OCI-LY1 (cell line): Measurements from ENCODE around the gene TRPM3.

Experiments
- H2AFZ ChIP-seq: fragments of 200-600 bp; sonication (generic), shearing (Covaris generic); 2 replicates; pipeline ENCODE4 v1.6.0; 2014; ENCODE audit warnings: antibody characterized with exemption, mild to moderate bottlenecking, low read length
- H3F3A ChIP-seq: fragments of 200-600 bp; sonication (generic), shearing (Covaris generic); 2 replicates; pipeline ENCODE4 v1.6.0; 2014; ENCODE audit warnings: mild to moderate bottlenecking, antibody characterized with exemption, low read length, moderate library complexity; ENCODE audit not compliant: insufficient read depth
- H3K27ac ChIP-seq: fragments of 200-600 bp; sonication (generic); 2 replicates; pipeline ENCODE4 v1.5.1; 2014; ENCODE audit warnings: low read length, mixed run types, mild to moderate bottlenecking, low read depth; ENCODE audit not compliant: poor library complexity, severe bottlenecking
- H3K27me3 ChIP-seq: fragments of 200-600 bp; sonication (generic); 2 replicates; pipeline ENCODE4 v1.6.0; 2014; ENCODE audit warnings: antibody characterized with exemption, mild to moderate bottlenecking, low read length, moderate library complexity; ENCODE audit not compliant: insufficient read depth
- H3K36me3 ChIP-seq: fragments of 200-600 bp; sonication (generic); 2 replicates; pipeline ENCODE4 v1.6.1; 2014; ENCODE audit warnings: mild to moderate bottlenecking, antibody characterized with exemption, low read length, moderate library complexity, mixed read lengths; ENCODE audit not compliant: insufficient read depth
- H3K4me1 ChIP-seq: fragments of 200-600 bp; sonication (generic); 2 replicates; pipeline ENCODE4 v1.5.1; 2014; ENCODE audit warnings: mild to moderate bottlenecking, low read length, moderate library complexity; ENCODE audit not compliant: insufficient read depth, severe bottlenecking
- H3K4me2 ChIP-seq: fragments of 200-600 bp; sonication (generic), shearing (Covaris generic); 2 replicates; pipeline ENCODE4 v1.6.1; 2014; ENCODE audit warnings: low read length
- H3K4me3 ChIP-seq: fragments of 200-600 bp; sonication (generic); 2 replicates; pipeline ENCODE4 v1.5.1; 2014; ENCODE audit warnings: low read length, low read depth, mild to moderate bottlenecking, mixed read lengths; ENCODE audit not compliant: poor library complexity, severe bottlenecking
- H3K79me2 ChIP-seq: fragments of 200-600 bp; shearing (Covaris generic); 2 replicates; pipeline ENCODE4 v1.6.1; 2016; ENCODE audit warnings: mixed run types, low read length, mixed read lengths; ENCODE audit not compliant: insufficient read depth
- H3K9ac ChIP-seq: fragments of 200-600 bp; sonication (generic), shearing (Covaris generic); 2 replicates; pipeline ENCODE4 v1.6.1; 2014; ENCODE audit warnings: mild to moderate bottlenecking, low read length, mixed read lengths
- H3K9me2 ChIP-seq: fragments of 200-600 bp; sonication (generic), shearing (Covaris generic); 2 replicates; pipeline ENCODE4 v1.6.1; 2014; ENCODE audit warnings: low read depth, mild to moderate bottlenecking, low read length, mixed read lengths
- H3K9me3 ChIP-seq: fragments of 200-600 bp; shearing (Covaris generic); 2 replicates; pipeline ENCODE4 v1.6.1; 2014; ENCODE audit warnings: low read length, mixed read lengths
- H4K20me1 ChIP-seq: fragments of 200-600 bp; sonication (generic), shearing (Covaris generic); 2 replicates; pipeline ENCODE4 v1.6.0; 2016; ENCODE audit warnings: mild to moderate bottlenecking, low read length; ENCODE audit not compliant: insufficient read depth
- CTCF ChIP-seq: fragments of 200-600 bp; sonication (generic), shearing (Covaris generic); IDR thresholded peaks from 2 replicates; pipeline ENCODE4 v1.5.1; 2017; ENCODE audit warnings: mild to moderate bottlenecking, antibody characterized with exemption, low read length, moderate library complexity, mixed read lengths
- EZH2 ChIP-seq: fragments of 200-600 bp; sonication (generic), shearing (Covaris generic); IDR thresholded peaks from 2 replicates; pipeline ENCODE4 v1.8.0; 2017; ENCODE audit warnings: borderline replicate concordance, mixed run types, mild to moderate bottlenecking, antibody characterized with exemption, low read length, moderate library complexity, mixed read lengths

TRPM3 gene

GRCh38 chr9:70901746-70902145 is 219.7 kb downstream of the TRPM3 start:
- H2AFZ ChIP-seq = no peak overlapping the region
- TF ChIP-seq CTCF (no peak), EZH2 (no peak)

DNA sequence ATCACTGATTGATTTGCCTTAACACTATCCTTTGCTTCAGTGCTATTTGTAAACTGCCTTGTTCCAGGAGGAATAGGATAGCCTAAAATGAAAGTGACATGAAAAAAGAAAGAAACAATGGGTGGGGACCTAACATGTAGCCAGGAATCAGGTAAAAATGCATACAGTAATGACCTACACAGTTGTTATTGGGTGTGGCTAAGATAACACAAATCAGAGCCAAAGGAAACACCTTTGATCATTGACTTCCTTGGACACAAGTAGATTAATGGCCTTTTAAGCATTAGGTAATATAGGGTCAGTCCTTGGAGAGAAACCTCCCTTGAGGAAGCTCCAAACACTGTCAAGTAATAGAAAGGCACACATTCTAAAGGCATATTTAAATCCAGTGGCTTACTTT is 220.4 kb downstream of the TRPM3 start:
- no peak overlapping the region for H3K9ac ChIP-seq
- no peak overlapping the region for H3K27ac ChIP-seq
- H3K4me3 ChIP-seq = no peak overlapping the region
- H3K9me3 ChIP-seq = no peaks in the 10 kb centered on the region
- H3K79me2 ChIP-seq = no peaks in the 10 kb centered on the region
- no peak overlapping the region for H2AFZ ChIP-seq
- no peaks in the 10 kb centered on the region for H3K27me3 ChIP-seq
- H3K9me2 ChIP-seq = no peaks in the 10 kb centered on the region
- H3K36me3 ChIP-seq = no peaks in the 10 kb centered on the region
- H3K4me1 ChIP-seq = no peaks in the 10 kb centered on the region
- H4K20me1 ChIP-seq = no peaks in the 10 kb centered on the region
- H3K4me2 ChIP-seq = no peak overlapping the region
- no peaks in the 10 kb centered on the region for H3F3A ChIP-seq
- TF ChIP-seq CTCF (no peak), EZH2 (no peak)

More at GRCh38 chr9:70901746-70902145, 219.7 kb downstream of the TRPM3 start:
- H3K4me2 ChIP-seq = no peak overlapping the region
- no peaks in the 10 kb centered on the region for H3K36me3 ChIP-seq
- H3F3A ChIP-seq = no peaks in the 10 kb centered on the region
- H3K9me2 ChIP-seq = no peaks in the 10 kb centered on the region
- H3K27me3 ChIP-seq = no peaks in the 10 kb centered on the region
- H3K9me3 ChIP-seq = no peaks in the 10 kb centered on the region
- H4K20me1 ChIP-seq = no peaks in the 10 kb centered on the region
- no peak overlapping the region for H3K27ac ChIP-seq
- no peak overlapping the region for H3K9ac ChIP-seq
- H3K4me3 ChIP-seq = no peak overlapping the region
- H3K4me1 ChIP-seq = no peaks in the 10 kb centered on the region
- no peaks in the 10 kb centered on the region for H3K79me2 ChIP-seq

DNA sequence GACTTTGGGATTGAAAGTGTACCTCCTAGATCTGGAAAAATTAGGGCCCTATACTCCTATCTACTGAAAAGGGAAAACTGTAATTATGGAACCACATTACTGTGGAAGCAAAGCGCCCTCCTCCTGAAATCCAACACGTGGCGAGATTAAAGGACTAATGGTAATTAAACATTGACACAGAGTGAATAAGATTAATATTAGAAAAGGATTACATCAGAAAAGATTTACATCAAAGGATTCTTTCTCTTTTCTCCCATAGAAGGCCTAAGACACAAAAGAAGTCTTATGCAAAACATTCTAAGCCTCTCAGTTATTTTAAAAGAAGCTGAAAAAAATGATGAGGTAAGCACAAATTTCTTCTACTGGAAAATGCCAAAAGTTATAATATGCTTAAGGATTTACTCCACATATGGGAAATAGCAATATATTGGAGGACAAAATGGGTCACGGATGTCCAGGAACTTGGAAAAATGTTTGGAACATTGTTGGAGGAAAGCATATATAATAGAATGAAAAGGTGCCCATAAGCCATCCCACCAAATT is 227.8 kb downstream of the TRPM3 start:
- no peak overlapping the region for H3K9ac ChIP-seq
- H3K9me2 ChIP-seq = no peaks in the 10 kb centered on the region
- H3K4me3 ChIP-seq = no peak overlapping the region
- no peaks in the 10 kb centered on the region for H3K79me2 ChIP-seq
- TF ChIP-seq CTCF (no peak), EZH2 (no peak)
- no peak overlapping the region for H3K4me2 ChIP-seq
- H3K36me3 ChIP-seq = no peaks in the 10 kb centered on the region
- no peaks in the 10 kb centered on the region for H4K20me1 ChIP-seq
- no peak overlapping the region for H3K27ac ChIP-seq
- H3K9me3 ChIP-seq = no peaks in the 10 kb centered on the region
- no peak overlapping the region for H2AFZ ChIP-seq
- H3K27me3 ChIP-seq = no peaks in the 10 kb centered on the region
- H3F3A ChIP-seq = no peaks in the 10 kb centered on the region
- no peaks in the 10 kb centered on the region for H3K4me1 ChIP-seq
